Hepatocyte (in vitro differentiated cells): ENCODE data around the gene ZNF710. TPM values are rescaled to one million over a fixed set of nuclear protein-coding genes. Genes with fewer than 3 reads are reported as not detected.

ENCODE experiments used
- DNase-seq: peaks from one replicate; pipeline ENCODE4 v3.0.0-alpha.2; 2016; ENCODE audit warnings: low spot score
- H2AFZ ChIP-seq: fragments of 200-600 bp; sonication (generic); 2 replicates; pipeline ENCODE4 v1.6.0; 2016; ENCODE audit warnings: antibody characterized with exemption, mild to moderate bottlenecking
- H3K27ac ChIP-seq: fragments of 200-600 bp; sonication (generic); 2 replicates; pipeline ENCODE4 v1.5.1; 2016; ENCODE audit warnings: mild to moderate bottlenecking
- H3K27me3 ChIP-seq: fragments of 200-600 bp; sonication (generic); 2 replicates; pipeline ENCODE4 v1.6.1; 2016
- H3K36me3 ChIP-seq: fragments of 200-600 bp; sonication (generic); replicated peaks from 2 replicates; pipeline ENCODE4 v1.5.1; 2016; ENCODE audit warnings: low read depth; ENCODE audit not compliant: insufficient read depth
- H3K4me1 ChIP-seq: fragments of 200-600 bp; sonication (generic); 2 replicates; pipeline ENCODE4 v1.5.1; 2016; ENCODE audit warnings: mild to moderate bottlenecking, moderate library complexity; ENCODE audit not compliant: insufficient read depth
- H3K4me2 ChIP-seq: fragments of 200-600 bp; sonication (generic); 2 replicates; pipeline ENCODE4 v1.6.0; 2016
- H3K4me3 ChIP-seq: fragments of 200-600 bp; sonication (generic); 2 replicates; pipeline ENCODE4 v1.5.1; 2016; ENCODE audit warnings: mild to moderate bottlenecking
- H3K79me2 ChIP-seq: fragments of 200-600 bp; sonication (generic); 2 replicates; pipeline ENCODE4 v1.6.0; 2017; ENCODE audit warnings: mild to moderate bottlenecking
- H3K9me2 ChIP-seq: fragments of 200-600 bp; sonication (generic); replicated peaks from 2 replicates; pipeline ENCODE4 v1.6.0; 2017; ENCODE audit warnings: mild to moderate bottlenecking; ENCODE audit not compliant: insufficient read depth
- H3K9me3 ChIP-seq: fragments of 200-600 bp; sonication (generic); 2 replicates; pipeline ENCODE4 v1.5.1; 2016; ENCODE audit warnings: low read depth, mild to moderate bottlenecking
- H4K20me1 ChIP-seq: fragments of 200-600 bp; sonication (generic); 2 replicates; pipeline ENCODE4 v1.6.0; 2016; ENCODE audit warnings: mild to moderate bottlenecking; ENCODE audit not compliant: insufficient read depth, poor library complexity, severe bottlenecking
- EZH2 ChIP-seq: fragments of 200-600 bp; sonication (generic); IDR thresholded peaks from 2 replicates; pipeline ENCODE4 v1.6.1; 2016; ENCODE audit warnings: antibody characterized with exemption, mild to moderate bottlenecking, borderline replicate concordance
- EZH2phosphoT487 ChIP-seq: fragments of 200-600 bp; sonication (generic); IDR thresholded peaks from one replicate; pipeline ENCODE4 v1.6.1; 2018; ENCODE audit warnings: antibody characterized with exemption, mild to moderate bottlenecking, low read depth, moderate library complexity; ENCODE audit not compliant: unreplicated experiment, severe bottlenecking
- WGBS: methylation state at CpG from one replicate; pipeline ENCODE4 v1.1.6; 2016; ENCODE audit warnings: low lambda C conversion rate; ENCODE audit errors: missing lambda C conversion rate; 5-methylcytosine and 5-hydroxymethylcytosine counted together
- polyA plus RNA-seq: library from polyadenylated mRNA; unstranded; fragments of >200 nt; fragmentation: Nextera tagmentation; extraction: Ambion mirVana; gene quantifications from 2 replicates; pipeline ENCODE4 v1.2.1, GENCODE V29; 2016
- total RNA-seq: library from RNA; depleted of rRNA; stranded (reverse); fragments of >200 nt; gene quantifications from 2 replicates; pipeline ENCODE4 v1.2.3, GENCODE V29; 2014
- TF ChIP-seq, protein P1 (sequence below): fragments of 200-600 bp; sonication (generic); IDR thresholded peaks from 2 replicates; pipeline ENCODE4 v1.5.1; 2016; ENCODE audit warnings: antibody characterized with exemption, mild to moderate bottlenecking; ENCODE audit not compliant: poor library complexity

The ZNF710 gene
- total and polyA plus RNA-seq, 2 experiments from 2014 or later: 14.5 to 17.2 TPM

DNA sequence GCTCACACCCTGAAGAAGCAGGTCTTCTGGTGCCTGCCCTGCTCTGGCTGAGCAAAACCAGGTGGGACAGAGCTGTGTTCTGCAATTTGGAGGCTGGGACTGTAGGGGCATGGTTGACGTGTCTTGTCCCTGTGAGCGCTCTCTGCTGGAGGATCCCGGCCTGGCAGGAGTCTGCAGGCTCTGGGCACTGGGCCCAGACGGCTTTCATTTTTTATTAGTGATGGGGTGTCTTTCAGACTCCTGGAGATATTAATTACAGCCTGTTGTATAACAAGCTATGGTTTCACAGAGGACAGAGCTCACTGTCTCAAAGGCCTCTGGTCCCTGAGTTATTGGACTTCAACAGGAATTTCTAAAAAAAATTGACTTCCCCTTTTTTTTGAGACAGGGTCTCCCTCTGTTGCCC lies 29.5 kb upstream of the ZNF710 start:
- TF ChIP-seq EZH2: no peak
- TF ChIP-seq EZH2phosphoT487: no peak
- TF ChIP-seq, protein P1, sequence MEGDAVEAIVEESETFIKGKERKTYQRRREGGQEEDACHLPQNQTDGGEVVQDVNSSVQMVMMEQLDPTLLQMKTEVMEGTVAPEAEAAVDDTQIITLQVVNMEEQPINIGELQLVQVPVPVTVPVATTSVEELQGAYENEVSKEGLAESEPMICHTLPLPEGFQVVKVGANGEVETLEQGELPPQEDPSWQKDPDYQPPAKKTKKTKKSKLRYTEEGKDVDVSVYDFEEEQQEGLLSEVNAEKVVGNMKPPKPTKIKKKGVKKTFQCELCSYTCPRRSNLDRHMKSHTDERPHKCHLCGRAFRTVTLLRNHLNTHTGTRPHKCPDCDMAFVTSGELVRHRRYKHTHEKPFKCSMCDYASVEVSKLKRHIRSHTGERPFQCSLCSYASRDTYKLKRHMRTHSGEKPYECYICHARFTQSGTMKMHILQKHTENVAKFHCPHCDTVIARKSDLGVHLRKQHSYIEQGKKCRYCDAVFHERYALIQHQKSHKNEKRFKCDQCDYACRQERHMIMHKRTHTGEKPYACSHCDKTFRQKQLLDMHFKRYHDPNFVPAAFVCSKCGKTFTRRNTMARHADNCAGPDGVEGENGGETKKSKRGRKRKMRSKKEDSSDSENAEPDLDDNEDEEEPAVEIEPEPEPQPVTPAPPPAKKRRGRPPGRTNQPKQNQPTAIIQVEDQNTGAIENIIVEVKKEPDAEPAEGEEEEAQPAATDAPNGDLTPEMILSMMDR: peak; percentile 68
- no peaks in the 10 kb centered on the region for H3K79me2 ChIP-seq
- no peaks in the 10 kb centered on the region for H3K9me2 ChIP-seq
- no peaks in the 10 kb centered on the region for H3K4me1 ChIP-seq
- H4K20me1 ChIP-seq: no peaks in the 10 kb centered on the region
- no peaks in the 10 kb centered on the region for H3K27me3 ChIP-seq
- H3K27ac ChIP-seq: no peak overlapping the region
- no peak overlapping the region for H3K4me2 ChIP-seq
- H3K36me3 ChIP-seq: no peaks in the 10 kb centered on the region
- H3K4me3 ChIP-seq: no peak overlapping the region
- peak; percentile 79 for DNase-seq
- H3K9me3 ChIP-seq: no peaks in the 10 kb centered on the region
- H2AFZ ChIP-seq: no peak overlapping the region
- 19% methylated on average over 4 of the region's 4 CpGs for WGBS

DNA sequence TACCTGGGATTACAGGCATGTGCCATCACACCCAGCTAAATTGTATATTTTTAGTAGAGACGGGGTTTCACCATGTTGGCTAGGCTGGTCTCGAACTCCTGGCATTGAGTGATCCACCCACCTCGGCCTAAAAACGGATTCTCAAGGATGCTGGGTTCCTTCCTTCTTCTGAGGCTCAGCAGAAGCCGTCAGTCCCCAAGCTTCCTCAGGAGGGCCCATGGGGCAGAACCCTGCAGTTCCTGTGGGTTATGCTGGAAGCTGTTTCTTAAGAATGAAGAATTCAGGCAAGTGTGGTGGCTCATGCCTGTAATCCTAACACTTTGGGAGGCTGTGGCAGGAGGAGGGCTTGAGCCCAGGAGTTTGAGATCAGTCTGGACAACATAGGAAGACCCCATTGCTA lies 29.0 kb upstream of the ZNF710 start:
- H3K4me1 ChIP-seq: no peaks in the 10 kb centered on the region
- no peak overlapping the region for H2AFZ ChIP-seq
- H3K27me3 ChIP-seq: no peaks in the 10 kb centered on the region
- no peaks in the 10 kb centered on the region for H3K36me3 ChIP-seq
- H3K9me3 ChIP-seq: no peaks in the 10 kb centered on the region
- H3K79me2 ChIP-seq: no peaks in the 10 kb centered on the region
- DNase-seq: no peak
- TF ChIP-seq, protein P1: no peak
- no peak for TF ChIP-seq EZH2phosphoT487
- TF ChIP-seq EZH2: no peak
- H4K20me1 ChIP-seq: no peaks in the 10 kb centered on the region
- no peak overlapping the region for H3K4me2 ChIP-seq
- 89% methylated on average over 5 of the region's 5 CpGs for WGBS
- no peak overlapping the region for H3K4me3 ChIP-seq
- H3K27ac ChIP-seq: no peak overlapping the region
- no peaks in the 10 kb centered on the region for H3K9me2 ChIP-seq

DNA sequence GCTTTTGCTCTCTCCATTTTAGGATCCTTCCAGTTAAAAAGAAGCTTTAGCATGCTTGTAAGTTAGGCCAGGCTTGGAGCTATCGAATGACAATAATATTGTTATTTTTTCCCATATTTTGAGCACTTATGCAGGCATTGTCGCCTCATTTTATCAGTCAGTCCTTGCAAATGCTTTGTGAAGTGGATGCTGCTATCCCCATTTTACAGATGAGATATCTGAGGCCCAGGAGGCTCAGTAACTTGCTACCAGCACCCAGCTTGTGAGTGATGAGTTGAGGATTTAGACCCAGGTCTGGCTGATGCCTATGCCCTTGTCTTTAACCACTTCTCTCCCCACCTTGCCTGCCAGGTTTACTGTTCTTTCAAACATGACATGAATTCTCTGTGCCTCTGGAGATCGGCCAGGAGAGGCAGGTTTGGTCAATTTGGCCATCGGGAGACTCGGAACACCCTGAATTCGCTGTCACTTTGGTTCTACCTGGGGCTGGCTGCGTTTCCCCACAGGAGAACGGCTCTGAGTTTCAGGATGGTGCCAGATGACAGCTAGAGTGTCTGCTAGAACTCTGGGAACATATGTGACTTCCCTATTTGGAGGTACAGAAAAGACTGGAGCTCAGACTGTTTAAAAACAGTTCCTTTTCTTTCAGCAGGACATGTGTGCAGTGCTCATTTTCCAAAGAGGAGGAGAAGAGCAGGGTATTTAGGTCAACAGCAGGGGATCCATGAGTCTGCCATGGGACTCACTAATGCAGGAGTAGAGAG lies 25.5 kb upstream of the ZNF710 start:
- no peak overlapping the region for H2AFZ ChIP-seq
- no peaks in the 10 kb centered on the region for H4K20me1 ChIP-seq
- no peak for DNase-seq
- no peaks in the 10 kb centered on the region for H3K27me3 ChIP-seq
- no peaks in the 10 kb centered on the region for H3K36me3 ChIP-seq
- TF ChIP-seq, protein P1: no peak
- TF ChIP-seq EZH2phosphoT487 (no peak), EZH2 (no peak)
- H3K9me2 ChIP-seq: no peaks in the 10 kb centered on the region
- WGBS: 87% methylated on average over 8 of the region's 8 CpGs
- H3K4me1 ChIP-seq: no peaks in the 10 kb centered on the region
- no peak overlapping the region for H3K4me2 ChIP-seq
- no peaks in the 10 kb centered on the region for H3K9me3 ChIP-seq
- no peak overlapping the region for H3K4me3 ChIP-seq
- H3K27ac ChIP-seq: no peak overlapping the region
- H3K79me2 ChIP-seq: no peaks in the 10 kb centered on the region
